ENCODE data around the gene KIF25.
"Not testable (repeated sequence)": the region's sequence is repeated elsewhere in the genome, so short reads cannot be mapped to it uniquely, and the experiment has no call there.

The KIF25 gene

GRCh38 chr6:168073937-168074730 is 76.7 kb downstream of the KIF25 start:
- DNase-seq: no peak

DNA sequence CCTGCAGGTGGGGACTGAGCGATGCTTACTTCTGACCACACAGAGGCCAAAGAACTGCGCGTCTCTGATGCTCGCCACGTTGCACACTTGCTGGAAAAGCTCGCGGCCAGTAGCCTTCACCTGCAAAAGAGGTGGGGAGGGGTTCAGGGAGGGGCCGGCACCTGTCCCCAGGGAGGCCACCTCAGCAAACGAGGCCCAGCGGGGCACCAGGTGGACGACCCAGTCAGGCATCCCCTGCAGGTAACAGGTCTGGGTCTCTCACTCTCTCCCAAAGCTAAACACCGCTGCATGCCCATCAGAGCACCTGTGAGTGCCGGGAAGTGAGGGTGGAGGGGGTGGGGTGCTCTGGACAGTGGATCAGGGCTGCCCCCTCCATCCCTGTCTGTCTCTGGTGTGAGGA is 77.7 kb downstream of the KIF25 start:
- no peak for DNase-seq

- DNase-seq: no peak
Observed at GRCh38 chr6:168075787-168076202, 78.3 kb downstream of the KIF25 start.

DNA sequence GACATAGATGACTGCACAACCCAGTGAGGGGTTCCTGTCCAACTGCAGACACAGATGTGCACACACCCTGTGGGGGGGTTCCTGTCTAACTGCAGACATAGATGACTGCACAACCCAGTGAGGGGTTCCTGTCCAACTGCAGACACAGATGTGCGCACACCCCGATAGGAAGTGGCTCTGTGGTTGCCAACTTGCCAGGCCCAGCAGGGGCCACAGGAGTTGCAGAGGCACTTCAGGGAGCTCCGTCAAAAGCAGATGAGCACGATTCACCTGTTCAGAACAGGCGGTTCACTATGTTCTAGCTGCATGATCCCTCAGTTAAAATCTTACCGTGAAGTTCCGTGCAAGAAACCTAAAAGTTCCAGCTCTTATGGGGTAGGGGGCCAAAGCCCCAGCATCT is 79.9 kb downstream of the KIF25 start:
- not testable (repeated sequence) for DNase-seq

DNA sequence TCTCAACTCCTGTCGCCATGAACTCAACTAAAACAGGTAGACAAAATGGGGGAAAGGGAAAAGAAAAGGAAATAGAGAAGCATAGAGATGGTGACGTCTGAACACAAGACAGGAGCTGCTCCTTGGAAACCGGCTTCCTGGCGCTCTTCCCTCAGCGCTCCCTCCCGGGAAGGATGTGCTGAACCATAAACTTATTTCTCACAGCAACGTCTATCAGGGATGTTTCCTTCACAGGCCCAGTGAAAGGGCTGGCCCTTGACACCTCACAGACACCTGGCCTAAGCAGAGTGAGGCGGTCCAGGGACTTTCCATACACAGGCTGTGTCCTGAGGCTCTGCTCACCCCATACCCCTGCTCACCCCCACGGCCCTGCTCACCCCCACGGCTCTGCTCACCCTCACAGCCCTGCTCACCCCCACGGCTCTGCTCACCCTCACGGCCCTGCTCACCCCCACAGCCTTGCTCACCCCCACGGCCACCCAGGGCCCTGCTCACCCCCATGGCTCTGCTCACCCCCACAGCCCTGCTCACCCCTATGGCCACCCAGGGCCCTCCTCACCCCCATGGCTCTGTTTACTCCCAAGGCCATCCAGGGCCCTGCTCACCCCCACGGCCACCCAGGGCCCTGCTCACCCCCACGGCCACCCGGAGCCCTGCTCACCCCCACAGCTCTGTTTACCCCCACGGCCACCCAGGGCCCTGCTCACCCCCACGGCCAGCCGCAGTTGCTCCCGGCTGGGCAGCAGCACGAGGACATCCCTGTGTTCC is 80.9 kb downstream of the KIF25 start:
- DNase-seq: no peak

DNA sequence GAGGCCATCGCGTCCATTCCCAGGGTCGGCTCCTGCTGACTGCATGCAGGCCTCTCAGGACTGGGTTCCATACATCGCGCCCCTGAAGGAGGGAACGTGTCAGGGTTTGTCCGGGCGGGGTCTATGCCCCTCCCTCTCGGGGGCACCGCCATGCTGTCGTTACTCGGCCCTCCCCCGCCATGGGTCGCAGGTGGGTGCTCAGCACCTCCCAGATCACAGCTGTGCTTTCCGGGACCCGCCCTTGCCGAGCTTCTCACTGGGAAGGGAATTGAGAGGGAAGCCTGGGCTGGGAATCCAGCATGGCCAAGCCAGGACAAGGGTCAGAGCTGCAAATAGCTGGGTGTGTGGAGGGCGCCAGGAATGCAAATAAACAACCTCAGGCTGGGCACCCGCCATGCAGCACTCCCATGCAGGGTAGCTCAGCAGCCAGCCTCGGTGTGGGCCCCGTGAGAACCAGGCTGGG is 81.5 kb downstream of the KIF25 start, which contains the start of gene FRMD1:
Gene FRMD1, minus strand, starts transcription at position 270 of the 463 bp plus-strand sequence. Its CDS starts 118 bp downstream, at position 152.
- no peak for DNase-seq

DNA sequence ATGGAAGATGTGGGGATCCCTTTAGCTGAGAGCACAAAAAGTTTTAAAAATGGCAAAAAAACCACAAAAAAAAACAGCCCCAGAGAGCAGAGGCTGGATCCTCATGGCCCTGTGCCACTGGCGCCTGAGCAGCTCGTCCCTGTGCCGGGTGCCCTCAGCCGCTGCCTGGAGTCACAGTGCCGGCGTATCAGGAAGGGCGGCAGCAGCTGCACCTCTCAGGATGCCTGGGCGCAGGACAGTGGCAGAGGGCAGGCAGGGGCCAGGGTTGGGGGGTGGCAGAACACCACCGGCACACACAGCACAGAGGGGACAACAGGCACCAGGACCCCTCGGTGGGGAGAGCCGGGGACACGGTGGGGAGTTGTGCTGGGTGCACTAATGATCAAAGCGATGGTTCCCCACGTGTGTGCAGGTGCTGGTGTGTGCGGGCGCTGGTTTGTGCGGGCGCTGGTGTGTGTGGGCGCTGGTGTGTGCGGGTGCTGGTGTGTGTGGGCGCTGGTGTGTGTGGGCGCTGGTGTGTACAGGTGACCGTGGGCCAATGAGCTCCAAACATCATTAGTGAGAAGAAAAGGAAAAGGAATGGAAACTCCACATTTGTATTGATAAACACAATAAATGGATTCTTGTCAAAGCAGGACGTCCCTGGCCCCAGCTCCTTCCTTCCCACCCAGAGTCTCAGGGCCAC is 83.1 kb downstream of the KIF25 start:
- DNase-seq: no peak

DNA sequence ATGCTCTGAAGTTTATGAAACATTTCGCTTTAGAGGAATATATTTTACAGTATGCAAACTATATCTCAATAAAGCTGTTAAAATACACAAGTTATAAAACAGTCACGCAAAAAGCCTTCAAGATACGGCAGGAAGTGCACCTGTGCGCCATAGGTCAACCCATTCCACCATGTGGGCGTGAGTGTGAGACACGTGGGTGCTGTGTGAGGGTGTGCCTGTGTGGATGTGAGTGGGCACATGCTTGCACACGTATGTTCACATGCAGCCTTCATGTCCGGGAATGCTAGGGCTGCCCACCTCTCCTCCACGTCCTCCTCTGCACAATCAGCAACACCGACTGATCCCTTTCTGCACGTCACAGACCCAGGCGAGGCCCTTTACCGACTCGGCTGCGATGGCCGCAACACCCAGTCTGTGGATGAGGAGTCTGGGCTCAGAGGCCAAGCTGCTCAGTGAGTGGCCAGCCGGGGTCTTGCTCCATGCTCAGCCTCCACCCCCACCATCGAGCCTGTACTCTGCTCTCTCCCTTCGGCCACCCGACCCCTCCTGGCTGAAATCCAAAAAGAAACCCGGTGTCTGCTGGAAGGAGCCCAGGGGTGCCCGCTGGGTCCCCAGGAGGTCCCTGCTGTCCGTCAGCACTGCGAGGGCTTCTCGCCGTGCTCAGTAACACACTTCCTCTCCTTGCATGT is 84.5 kb downstream of the KIF25 start:
- no peak for DNase-seq

- no peak for DNase-seq
Observed at GRCh38 chr6:168082860-168083513, 85.5 kb downstream of the KIF25 start.

- DNase-seq: no peak
Observed at GRCh38 chr6:168083514-168083885, 86.0 kb downstream of the KIF25 start.

GRCh38 chr6:168084465-168085160 is 87.1 kb downstream of the KIF25 start:
- no peak for DNase-seq

GRCh38 chr6:168086066-168086465 is 88.6 kb downstream of the KIF25 start:
- no peak for DNase-seq

DNA sequence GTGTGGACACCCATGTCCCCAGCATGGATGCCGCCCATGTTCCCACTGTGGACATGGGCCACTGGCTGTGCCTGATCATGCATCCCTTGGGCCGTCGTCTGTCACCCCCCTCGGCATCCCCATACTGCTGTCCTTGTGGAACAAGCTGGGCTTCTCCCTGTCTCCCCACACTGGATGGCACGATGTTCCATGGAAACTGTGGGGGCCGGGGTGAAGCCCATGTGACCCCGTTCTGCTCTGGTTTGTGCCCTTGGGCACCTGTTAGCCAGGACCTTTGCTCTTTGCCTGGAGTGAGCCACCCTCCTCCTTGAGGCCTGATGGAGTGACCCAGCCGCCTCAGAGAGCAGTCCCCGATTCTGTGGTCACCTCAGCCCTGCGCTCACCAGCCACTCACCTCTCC is 89.1 kb downstream of the KIF25 start:
- DNase-seq: no peak

DNA sequence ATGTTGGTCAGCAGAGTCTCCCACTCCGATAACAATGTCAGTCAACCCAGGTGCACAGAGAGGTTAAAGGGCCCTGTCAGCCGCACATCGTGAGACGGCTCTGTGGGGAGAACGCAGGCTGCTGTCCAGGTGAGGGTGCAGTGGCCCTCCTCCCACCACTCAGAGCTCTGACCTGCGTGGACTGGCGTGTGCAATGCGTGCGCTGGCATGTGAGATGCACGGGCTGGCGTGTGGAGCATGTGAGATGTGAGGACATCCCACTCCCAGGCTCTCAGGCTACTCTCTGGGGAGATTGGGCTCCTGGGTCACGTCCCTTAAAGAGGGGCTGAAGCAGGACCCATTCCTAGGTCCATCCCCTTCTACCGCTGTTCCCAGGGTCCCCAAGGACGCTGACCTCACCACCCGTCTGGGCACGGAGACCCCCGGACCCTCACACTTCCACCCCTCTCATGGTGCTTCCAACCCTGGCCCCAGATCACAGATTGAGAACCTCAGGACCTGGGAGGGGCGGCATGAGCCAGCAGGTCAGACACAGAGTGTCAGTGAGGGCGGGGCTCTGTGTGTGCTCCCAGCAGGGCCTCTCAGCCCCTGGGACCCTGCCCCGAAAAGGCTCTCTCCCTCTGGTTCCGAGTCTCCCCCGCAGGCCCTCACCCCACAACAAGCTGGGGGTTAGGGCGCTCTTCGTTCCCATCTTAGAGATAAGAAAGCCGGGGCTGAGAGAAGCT is 90.1 kb downstream of the KIF25 start:
- DNase-seq: no peak

GRCh38 chr6:168088161-168089053 is 90.9 kb downstream of the KIF25 start:
- DNase-seq: no peak

DNA sequence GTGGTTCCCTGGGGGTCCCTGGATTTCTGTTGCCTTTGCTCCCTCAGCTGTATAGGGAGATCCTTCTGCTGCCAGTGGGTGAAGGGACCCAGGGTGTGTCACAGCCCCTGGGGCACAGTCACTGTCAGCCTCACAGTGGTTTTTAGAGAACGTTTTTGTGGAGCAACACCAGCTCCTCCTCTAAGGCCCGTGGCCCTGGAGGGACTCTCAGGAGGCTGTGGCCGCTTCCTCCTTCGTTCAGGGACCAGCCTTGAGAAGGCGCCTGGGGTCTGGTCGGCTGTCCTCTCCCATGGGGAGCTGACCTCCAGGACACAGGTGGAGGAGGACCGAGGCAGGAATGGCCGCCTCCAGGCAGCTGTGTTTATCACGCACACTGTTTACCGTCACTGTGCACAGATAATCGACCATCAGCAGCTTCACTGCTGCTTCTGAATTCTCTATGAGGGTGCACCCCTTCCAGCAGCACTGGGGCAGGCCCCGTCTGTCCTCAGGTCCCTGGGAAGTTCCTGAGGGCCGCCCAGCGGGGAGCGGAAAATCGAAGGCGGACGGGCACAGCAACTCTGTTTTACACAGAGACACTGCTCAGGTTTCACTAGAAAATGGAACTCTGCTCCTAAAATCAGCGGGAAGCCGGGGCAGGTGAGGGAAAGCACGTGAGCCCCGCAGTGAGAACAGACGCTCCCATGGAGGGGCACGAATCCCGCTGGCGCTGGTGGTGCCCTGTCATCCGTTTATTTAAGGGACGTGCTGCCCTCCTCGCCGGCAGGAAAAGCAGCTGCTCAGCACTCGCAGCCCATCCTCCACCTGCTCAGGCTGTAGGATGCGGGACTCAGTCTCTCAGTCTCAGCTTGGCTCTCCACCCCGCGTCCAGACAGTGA is 92.0 kb downstream of the KIF25 start:
- DNase-seq: no peak

- DNase-seq: no peak
Observed at GRCh38 chr6:168090064-168090690, 92.7 kb downstream of the KIF25 start.

DNA sequence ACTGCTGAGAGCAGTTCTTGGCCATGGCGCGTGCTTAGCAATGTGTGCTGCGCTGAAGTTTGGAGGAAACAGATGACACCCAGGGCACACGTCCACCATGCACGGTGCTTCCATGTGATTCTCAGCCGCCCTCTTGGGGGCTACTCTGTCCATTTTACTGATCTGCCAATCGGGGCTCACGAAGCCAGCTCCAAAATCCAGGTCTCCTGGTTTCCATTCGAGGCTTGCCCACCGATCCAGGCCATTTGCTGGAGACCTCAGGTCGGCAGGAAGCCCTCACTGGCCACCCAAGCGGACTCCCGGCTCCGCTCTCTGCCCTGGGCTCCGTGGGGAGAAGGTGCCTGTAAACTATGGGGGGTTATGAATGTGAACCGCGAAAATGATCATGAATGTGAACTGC is 93.2 kb downstream of the KIF25 start:
- no peak for DNase-seq
